HUDEP-2 (cell line): ENCODE data around the gene RBMS3.

Experiments used
- DNase-seq, 76 experiments: peaks; one replicate each; lab custom pipeline; 2025; ENCODE audit not compliant: unreplicated experiment in 76 of 76; lab: John Stamatoyannopoulos, UW

The RBMS3 gene

DNA sequence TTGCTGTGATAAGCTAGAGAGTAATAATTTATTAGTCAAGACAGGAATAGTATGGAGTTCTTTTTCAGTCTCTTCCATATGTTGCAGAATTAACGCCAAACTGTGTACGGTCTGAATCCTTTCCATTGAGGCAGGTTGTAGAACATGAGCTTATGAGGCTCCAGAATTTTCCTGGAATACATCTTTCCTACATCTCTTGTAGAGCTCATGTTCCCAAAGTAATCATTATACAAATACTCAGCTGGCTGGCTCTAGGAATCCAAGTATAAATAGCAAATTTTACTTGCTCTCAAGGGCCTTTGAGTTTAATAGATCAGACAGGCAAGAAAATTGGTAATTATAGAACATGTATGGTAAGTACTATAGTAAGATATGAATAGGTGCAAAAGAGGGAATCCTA is 419.4 kb downstream of the RBMS3 start:
- no peak for DNase-seq

- no peak for DNase-seq
These were observed 420.6 kb downstream of the RBMS3 start for GRCh38 chr3:29701326-29701983.

DNA sequence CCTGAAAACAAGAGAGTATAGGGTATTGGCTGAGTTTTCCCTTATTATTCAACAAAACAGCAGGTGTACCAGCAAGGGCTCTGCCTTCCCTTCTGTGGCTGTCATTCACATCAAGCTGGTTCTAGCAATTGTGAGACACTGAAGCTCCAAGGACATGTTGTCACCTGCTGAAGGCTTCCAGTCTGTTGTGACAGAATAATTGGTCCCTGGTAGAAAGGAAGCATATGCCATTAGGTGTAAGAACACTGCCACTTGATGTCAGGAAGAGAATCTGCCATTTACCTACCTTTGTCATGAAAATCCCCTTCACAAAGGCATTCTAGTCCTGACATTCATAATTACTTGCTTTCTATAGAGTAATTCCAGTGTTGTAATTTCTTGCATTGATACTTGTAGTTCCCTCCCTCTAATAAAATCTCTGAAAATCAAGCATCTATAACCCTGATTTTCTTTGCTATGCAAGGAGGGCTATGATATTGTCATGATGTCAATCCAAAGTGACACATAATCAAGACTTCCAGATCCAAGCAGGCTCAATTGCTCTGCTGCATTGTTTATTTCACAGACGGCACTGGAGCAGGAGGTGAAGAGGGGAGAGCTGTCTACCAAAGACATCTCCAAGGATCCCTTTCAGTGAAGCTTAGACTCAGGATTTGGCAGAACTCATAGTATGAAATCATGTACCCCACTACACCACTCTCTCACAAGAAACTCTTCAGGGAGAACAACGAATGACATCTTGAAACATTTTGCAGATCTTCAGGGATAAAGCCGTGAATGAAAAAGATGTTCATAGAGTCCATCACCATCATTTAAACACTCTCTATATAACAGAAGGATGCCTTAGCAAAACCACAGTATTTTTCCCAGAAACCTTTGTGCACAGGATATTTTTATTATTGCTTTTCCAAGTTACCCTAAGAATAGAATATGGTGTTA is 425.3 kb downstream of the RBMS3 start:
- no peak for DNase-seq

DNA sequence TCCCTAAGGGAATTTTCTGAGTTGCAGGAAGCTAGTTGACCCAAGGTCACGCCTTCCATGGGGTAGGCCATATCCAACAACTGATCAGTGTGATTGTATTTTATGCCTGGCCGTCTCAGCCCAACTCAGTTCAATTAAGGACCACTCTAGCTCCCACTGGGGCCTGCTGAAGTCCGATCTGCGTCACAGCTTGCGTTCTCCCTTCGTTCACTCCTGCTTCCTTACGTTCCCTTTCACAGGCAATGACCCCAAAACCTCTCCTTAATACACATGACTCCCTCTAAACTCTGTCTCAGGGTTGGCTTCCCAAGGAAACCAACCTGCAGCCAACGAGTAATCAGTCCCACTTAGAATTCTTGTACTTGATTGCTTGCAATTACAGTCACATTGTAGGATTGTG is 428.0 kb downstream of the RBMS3 start:
- DNase-seq = no peak

DNA sequence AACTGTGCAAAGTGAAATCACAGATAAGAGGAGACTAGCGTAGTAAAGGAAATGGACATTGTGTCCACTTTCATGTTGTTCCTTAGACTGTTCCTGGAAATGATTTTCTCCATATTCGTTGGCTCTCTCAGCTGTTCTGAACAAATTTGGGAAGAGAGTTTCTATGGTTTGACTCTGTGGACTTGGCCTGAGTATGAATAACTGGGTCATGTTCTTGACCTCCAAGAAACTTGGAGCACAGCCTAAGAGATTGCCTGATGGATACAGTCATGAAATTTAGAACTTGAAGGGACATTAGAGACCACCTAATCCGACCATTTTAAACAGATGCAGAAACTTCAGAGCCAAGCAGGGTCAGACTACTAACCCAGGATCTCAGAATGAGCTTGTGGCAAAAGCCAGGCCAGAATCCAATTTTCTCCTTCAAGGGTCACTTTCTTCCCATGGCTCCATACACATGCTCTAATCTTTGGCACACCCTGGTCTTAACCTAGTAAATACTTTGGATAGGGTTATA is 430.4 kb downstream of the RBMS3 start:
- DNase-seq = no peak

GRCh38 chr3:29716213-29716612 is 435.3 kb downstream of the RBMS3 start:
- no peak for DNase-seq

DNA sequence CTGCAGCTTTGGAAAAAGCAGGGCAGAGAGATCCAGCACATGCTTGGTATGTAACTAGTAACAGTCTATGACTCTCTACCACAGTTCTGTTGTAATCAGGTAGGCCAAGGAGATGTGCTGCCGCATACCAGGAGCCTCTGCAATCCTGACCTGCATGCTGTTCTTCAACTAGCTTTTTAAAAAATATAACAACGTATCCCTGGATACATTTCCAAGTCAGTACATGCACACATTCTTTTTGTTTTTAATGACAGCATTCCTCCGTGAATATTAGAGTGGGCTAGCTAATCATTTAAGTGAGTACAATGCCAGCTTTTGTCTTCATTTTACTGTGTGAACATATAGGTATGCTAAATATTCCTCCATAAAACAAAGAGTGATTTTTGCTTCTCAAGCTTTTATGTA is 437.8 kb downstream of the RBMS3 start:
- DNase-seq = no peak

- no peak for DNase-seq
These were observed 439.8 kb downstream of the RBMS3 start for GRCh38 chr3:29720665-29721064.

DNA sequence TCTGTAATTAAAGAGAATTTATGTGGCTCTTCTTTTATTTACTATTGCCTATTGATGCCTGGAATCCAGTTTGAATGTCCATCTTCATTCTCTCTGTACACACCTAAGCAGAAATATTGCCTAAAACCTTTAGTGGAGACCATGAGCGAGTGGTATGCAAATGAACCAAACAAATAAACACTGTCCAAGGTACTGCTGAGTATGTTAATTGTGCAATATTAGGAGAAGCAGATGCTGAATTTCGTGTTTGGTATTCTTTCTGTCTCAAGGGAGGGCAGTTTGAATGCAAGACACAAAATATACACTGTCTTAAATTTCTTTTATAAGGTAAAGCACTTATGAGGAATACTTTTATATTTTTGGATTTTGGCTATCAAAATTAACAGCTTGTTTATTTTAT is 440.9 kb downstream of the RBMS3 start:
- no peak for DNase-seq

- no peak for DNase-seq
These were observed 450.2 kb downstream of the RBMS3 start for GRCh38 chr3:29731050-29731449.

DNA sequence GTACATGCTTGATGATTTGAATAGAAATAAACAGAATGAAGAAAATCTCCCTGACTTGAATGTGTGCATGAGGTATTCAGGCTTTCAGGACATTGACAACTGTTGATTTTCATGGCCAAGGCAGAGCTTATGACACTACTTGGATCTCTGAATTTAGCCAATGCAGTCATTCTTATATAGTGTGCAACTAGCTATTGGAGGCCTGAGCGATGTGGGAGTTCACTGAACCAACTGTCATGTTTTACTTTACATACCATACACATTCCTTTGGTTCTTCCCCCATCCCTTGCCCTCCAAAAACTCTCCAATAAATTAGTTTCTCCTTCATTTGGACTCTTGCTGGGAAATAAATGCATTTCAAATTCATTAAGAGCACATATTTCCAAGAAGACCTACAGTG is 460.4 kb downstream of the RBMS3 start:
- DNase-seq = no peak

- DNase-seq = no peak
These were observed 464.5 kb downstream of the RBMS3 start for GRCh38 chr3:29745232-29745870.

GRCh38 chr3:29746163-29746760 is 465.4 kb downstream of the RBMS3 start:
- DNase-seq = no peak

DNA sequence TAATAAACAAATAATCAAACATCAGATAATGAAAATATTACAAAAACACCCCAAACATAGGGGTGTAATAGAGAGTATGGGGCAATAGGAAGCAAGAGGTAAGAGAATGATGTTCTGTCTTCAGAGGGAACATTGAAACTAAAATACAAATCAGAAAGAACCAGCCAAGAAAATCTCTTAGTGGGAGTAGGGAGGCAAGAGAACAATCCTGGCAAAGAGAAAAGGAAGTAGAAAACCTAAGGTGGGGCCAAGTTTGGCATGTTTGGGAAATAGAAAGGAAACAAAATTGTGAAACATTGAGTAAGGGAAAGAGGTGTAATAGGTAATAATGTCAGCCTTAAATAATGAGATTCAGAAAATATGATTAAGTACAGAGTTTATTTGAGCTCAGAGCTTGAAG is 467.1 kb downstream of the RBMS3 start:
- no peak for DNase-seq

- DNase-seq = no peak
These were observed 470.9 kb downstream of the RBMS3 start for GRCh38 chr3:29751647-29752314.

DNA sequence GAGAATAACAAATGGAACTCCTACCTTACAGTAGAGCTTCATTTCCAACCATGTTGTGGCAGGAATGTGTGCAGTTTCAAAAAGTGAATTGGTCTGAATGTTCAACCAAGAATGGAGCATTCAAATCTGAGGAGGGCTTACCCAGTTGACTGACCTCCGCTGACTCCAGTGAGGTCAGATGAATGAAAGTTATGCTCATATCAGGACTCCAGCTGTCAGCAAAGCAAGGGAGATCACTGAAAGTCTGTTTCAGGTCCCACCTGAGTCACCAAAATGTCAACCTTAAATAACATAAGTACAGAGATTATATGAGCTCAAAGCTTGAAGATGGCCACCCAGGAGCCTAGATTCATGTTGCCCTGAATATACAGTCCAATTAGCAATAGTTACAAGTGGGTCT is 473.5 kb downstream of the RBMS3 start:
- DNase-seq = no peak

- no peak for DNase-seq
These were observed 474.5 kb downstream of the RBMS3 start for GRCh38 chr3:29755416-29755815.

GRCh38 chr3:29757054-29757777 is 476.3 kb downstream of the RBMS3 start:
- no peak for DNase-seq

DNA sequence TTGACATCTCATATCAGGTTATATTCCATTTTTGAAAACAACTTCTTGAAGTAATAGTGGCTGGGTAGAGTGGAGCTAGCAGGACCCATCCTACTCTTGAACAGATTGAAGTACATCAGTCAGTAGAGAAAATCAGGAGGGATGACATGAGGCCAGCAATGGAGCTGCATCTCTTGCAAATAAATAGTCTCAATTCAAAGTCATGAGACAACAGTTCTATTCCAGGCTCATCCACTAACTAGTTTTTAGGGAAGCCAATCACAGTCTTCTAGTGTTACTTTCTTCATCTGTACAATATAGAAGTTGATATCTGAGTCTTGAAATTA is 477.2 kb downstream of the RBMS3 start:
- DNase-seq = no peak
